Loucy (cell line): ENCODE measurements around the gene ZG16.
"Not testable (repeated sequence)": the region's sequence is repeated elsewhere in the genome, so short reads cannot be mapped to it uniquely, and the experiment has no call there.

Source experiments
- H2AFZ ChIP-seq: fragments of 200-600 bp; sonication (generic); 2 replicates; pipeline ENCODE4 v1.6.0; 2016; ENCODE audit warnings: antibody characterized with exemption, mild to moderate bottlenecking, low read length, moderate library complexity
- H3F3A ChIP-seq: fragments of 200-600 bp; 2 replicates; pipeline ENCODE4 v1.6.0; 2016; ENCODE audit warnings: antibody characterized with exemption, low read depth, mild to moderate bottlenecking
- H3K27me3 ChIP-seq: fragments of 200-600 bp; sonication (generic); 2 replicates; pipeline ENCODE4 v1.6.1; 2014; ENCODE audit warnings: low read length, mild to moderate bottlenecking; ENCODE audit not compliant: insufficient read depth, poor library complexity, severe bottlenecking
- H3K36me3 ChIP-seq: fragments of 200-600 bp; sonication (generic); 2 replicates; pipeline ENCODE4 v1.6.1; 2016; ENCODE audit warnings: low read length; ENCODE audit not compliant: insufficient read depth
- H3K4me1 ChIP-seq: fragments of 200-600 bp; sonication (generic); 2 replicates; pipeline ENCODE4 v1.5.1; 2014; ENCODE audit warnings: low read length, mild to moderate bottlenecking; ENCODE audit not compliant: insufficient read depth, poor library complexity, severe bottlenecking
- H3K4me2 ChIP-seq: fragments of 200-600 bp; sonication (generic); 2 replicates; pipeline ENCODE4 v1.6.0; 2014; ENCODE audit warnings: antibody characterized with exemption, low read length, low read depth, mild to moderate bottlenecking; ENCODE audit not compliant: poor library complexity, severe bottlenecking
- H3K4me3 ChIP-seq: fragments of 200-600 bp; sonication (generic); 2 replicates; pipeline ENCODE4 v1.5.1; 2014; ENCODE audit warnings: low read length, mild to moderate bottlenecking, mixed read lengths; ENCODE audit not compliant: poor library complexity, severe bottlenecking
- H3K79me2 ChIP-seq: fragments of 200-600 bp; sonication (generic); 2 replicates; pipeline ENCODE4 v1.6.1; 2014; ENCODE audit warnings: low read length; ENCODE audit not compliant: insufficient read depth
- H3K9ac ChIP-seq: fragments of 200-600 bp; sonication (generic); 2 replicates; pipeline ENCODE4 v1.6.0; 2014; ENCODE audit warnings: mild to moderate bottlenecking, low read depth, low read length, moderate library complexity; ENCODE audit not compliant: poor library complexity, severe bottlenecking
- H3K9me2 ChIP-seq: fragments of 200-600 bp; sonication (generic); replicated peaks from 2 replicates; pipeline ENCODE4 v1.6.1; 2016; ENCODE audit warnings: low read depth, low read length, mixed read lengths
- H3K9me3 ChIP-seq: fragments of 200-600 bp; sonication (generic); 2 replicates; pipeline ENCODE4 v1.6.1; 2014; ENCODE audit warnings: mild to moderate bottlenecking, antibody characterized with exemption, low read length, low read depth; ENCODE audit not compliant: insufficient read depth
- H4K20me1 ChIP-seq: fragments of 200-600 bp; sonication (generic); 2 replicates; pipeline ENCODE4 v1.6.0; 2014; ENCODE audit warnings: antibody characterized with exemption, low read length, mild to moderate bottlenecking; ENCODE audit not compliant: insufficient read depth, poor library complexity, severe bottlenecking
- CTCF ChIP-seq: fragments of 200-600 bp; sonication (generic); conservative IDR thresholded peaks from 2 replicates; pipeline ENCODE4 v1.5.1; 2014; ENCODE audit warnings: mild to moderate bottlenecking, antibody characterized with exemption, low read length
- EZH2phosphoT487 ChIP-seq: fragments of 200-600 bp; IDR thresholded peaks from 2 replicates; pipeline ENCODE4 v1.6.1; 2018; ENCODE audit warnings: antibody characterized with exemption, mild to moderate bottlenecking, moderate library complexity, borderline replicate concordance

ZG16 gene

DNA sequence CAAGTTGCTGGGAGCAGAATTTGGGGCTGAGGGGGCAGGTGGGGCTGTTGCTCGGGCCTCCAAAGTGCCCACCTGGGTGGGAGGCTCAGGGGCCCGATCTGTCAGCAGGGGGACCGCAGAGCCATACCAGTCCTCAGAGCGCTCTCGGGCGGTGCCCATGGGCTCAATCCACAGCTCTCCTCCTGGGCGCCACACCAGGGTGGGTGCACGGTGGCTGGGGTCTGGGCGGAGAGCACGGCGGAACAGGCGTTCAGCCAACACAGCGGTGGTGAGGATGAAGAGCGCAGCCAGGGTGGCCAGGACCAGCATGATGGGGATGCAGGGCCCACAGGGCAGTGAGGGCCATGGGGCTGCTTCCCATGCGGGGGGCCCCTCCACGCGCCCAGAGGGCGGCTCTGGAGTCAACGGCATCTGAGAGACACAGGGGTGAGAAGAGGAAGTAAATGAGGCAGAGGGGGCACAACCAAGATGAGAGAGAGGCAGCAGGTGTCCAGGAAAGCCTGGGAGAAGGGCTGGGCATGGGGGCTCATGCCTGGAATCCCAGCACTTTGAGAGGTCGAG lies 33.4 kb upstream of the ZG16 start:
- Histone ChIP-seq H4K20me1 (no peaks in the 10 kb centered on the region), H3F3A (no peaks in the 10 kb centered on the region), H3K36me3 (no peaks in the 10 kb centered on the region), H2AFZ (no peak overlapping the region), H3K27me3 (no peaks in the 10 kb centered on the region), H3K4me2 (peak overlapping the region; percentile 91), H3K4me1 (peaks cover 55% of the 10 kb centered on the region), H3K9ac (peak overlapping the region; percentile 87), H3K9me2 (no peaks in the 10 kb centered on the region), H3K4me3 (peak overlapping the region; percentile 82), H3K79me2 (peaks cover 35% of the 10 kb centered on the region), H3K9me3 (no peaks in the 10 kb centered on the region)
- TF ChIP-seq EZH2phosphoT487, result no peak

DNA sequence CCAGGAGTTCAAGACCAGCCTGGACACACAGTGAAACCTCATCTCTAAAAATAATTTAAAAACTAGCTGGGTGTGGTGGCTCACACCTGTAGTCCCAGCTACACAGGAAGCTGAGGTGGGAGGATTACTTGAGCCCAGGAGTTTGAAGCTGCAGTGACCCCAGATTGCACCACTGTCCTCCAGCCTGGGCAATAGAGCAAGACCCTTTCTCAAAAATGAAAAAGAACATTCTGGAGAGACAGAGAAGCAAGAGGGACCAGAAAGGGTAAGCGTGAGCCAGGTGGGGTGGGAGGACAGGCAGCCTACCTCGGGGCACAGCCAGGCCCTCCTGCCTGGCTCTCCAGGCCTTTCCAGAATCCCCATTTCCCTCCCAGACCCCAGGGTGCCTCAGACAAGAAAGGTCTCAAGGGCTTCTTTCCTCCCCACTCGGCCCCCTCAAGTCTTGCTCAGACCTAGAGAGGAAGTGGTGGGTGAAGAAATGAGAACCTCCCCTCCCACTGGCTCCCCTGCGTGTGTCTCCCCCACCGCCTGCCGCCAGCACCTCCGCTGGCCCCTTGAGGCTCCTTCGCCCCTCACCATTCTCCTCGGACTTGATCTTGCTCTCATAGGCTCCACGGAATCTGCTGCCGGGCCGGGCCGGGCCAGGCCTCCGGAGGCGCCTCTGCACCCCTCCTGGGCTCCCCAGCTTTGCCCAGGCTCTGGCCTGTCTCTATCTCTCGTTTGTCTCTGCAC lies 32.8 kb upstream of the ZG16 start:
- Histone ChIP-seq H3K4me2 (peak overlapping the region; percentile 91), H3K9me3 (no peaks in the 10 kb centered on the region), H3K27me3 (no peaks in the 10 kb centered on the region), H3K4me3 (peak overlapping the region; percentile 82), H3K79me2 (peaks cover 35% of the 10 kb centered on the region), H3K9me2 (no peaks in the 10 kb centered on the region), H3K4me1 (peaks cover 51% of the 10 kb centered on the region), H3K9ac (peak overlapping the region; percentile 87), H3K36me3 (no peaks in the 10 kb centered on the region), H2AFZ (peak overlapping the region; percentile 3; the same call in 1 of the 2 replicates), H3F3A (no peaks in the 10 kb centered on the region), H4K20me1 (no peaks in the 10 kb centered on the region)
- TF ChIP-seq CTCF (no peak), EZH2phosphoT487 (no peak)

GRCh38 chr16:29745853-29746345 lies 32.2 kb upstream of the ZG16 start, which contains the start of gene C16orf54:
Gene C16orf54 (minus strand): TSS chr16:29745990. CDS start chr16:29744951, 1,039 bp downstream.
- Histone ChIP-seq H3K9me3 (no peaks in the 10 kb centered on the region), H3K9me2 (no peaks in the 10 kb centered on the region), H3K79me2 (peaks cover 35% of the 10 kb centered on the region), H3K4me3 (peak within 1 kb of the TSS; percentile 82), H3F3A (no peaks in the 10 kb centered on the region), H3K27me3 (no peaks in the 10 kb centered on the region), H3K4me2 (peak within 1 kb of the TSS; percentile 91), H3K36me3 (no peaks in the 10 kb centered on the region), H4K20me1 (no peaks in the 10 kb centered on the region), H3K9ac (peak within 1 kb of the TSS; percentile 87), H3K4me1 (peaks cover 51% of the 10 kb centered on the region), H2AFZ (peak within 1 kb of the TSS; percentile 39; the same call in 1 of the 2 replicates)
- TF ChIP-seq CTCF, result no peak
- TF ChIP-seq EZH2phosphoT487, result no peak

DNA sequence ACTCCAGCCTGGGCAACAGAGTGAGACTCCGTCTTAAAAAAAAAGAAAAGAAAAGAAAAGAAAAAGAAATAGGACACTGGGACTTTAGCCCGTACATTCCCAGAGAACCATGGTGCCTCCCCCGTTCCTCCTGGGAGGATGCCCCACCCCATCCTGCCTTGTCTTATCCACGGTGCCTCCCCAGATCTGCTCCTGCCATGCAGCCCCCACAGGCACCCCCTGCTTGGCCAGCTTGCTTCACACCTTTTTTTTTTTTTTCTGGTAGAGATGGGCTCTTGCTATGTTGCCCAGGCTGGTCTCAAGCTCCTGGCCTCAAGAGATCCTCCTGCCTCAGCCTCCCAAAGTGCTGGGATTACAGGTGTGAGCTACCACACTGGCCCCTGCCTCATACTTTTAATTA lies 31.5 kb upstream of the ZG16 start:
- not testable (repeated sequence) for H3K9me3 ChIP-seq, H3K27me3 ChIP-seq, H4K20me1 ChIP-seq, H3K9me2 ChIP-seq, H2AFZ ChIP-seq, H3K36me3 ChIP-seq, H3F3A ChIP-seq
- H3K4me1 ChIP-seq, result peaks cover 44% of the 10 kb centered on the region
- H3K4me3 ChIP-seq, result peak overlapping the region; percentile 82
- H3K4me2 ChIP-seq, result peak overlapping the region; percentile 91
- H3K79me2 ChIP-seq, result peaks cover 35% of the 10 kb centered on the region
- H3K9ac ChIP-seq, result peak overlapping the region; percentile 87
